Measurements from ENCODE around the gene KLHL29.

- TF ChIP-seq, protein P1, sequence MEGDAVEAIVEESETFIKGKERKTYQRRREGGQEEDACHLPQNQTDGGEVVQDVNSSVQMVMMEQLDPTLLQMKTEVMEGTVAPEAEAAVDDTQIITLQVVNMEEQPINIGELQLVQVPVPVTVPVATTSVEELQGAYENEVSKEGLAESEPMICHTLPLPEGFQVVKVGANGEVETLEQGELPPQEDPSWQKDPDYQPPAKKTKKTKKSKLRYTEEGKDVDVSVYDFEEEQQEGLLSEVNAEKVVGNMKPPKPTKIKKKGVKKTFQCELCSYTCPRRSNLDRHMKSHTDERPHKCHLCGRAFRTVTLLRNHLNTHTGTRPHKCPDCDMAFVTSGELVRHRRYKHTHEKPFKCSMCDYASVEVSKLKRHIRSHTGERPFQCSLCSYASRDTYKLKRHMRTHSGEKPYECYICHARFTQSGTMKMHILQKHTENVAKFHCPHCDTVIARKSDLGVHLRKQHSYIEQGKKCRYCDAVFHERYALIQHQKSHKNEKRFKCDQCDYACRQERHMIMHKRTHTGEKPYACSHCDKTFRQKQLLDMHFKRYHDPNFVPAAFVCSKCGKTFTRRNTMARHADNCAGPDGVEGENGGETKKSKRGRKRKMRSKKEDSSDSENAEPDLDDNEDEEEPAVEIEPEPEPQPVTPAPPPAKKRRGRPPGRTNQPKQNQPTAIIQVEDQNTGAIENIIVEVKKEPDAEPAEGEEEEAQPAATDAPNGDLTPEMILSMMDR (IDR thresholded peaks at IDR 0.05; ENCODE audit: low read length), result no peak
- no peak for TF ChIP-seq EZH2 (optimal IDR thresholded peaks at IDR 0.05; ENCODE audit: low read depth, low read length)
- no peak for TF ChIP-seq EZH2phosphoT487 (IDR thresholded peaks at IDR 0.05; ENCODE audit: low read length)
Measured at GRCh38 chr2:23617167-23617810, 232.3 kb downstream of the KLHL29 start.
